ENCODE data around the gene LBX2.

The LBX2 gene

GRCh38 chr2:74457549-74458131 is 41.8 kb downstream of the LBX2 start:
- DNase-seq (ENCODE audit: low read depth, low spot score), result peak; percentile 61

DNA sequence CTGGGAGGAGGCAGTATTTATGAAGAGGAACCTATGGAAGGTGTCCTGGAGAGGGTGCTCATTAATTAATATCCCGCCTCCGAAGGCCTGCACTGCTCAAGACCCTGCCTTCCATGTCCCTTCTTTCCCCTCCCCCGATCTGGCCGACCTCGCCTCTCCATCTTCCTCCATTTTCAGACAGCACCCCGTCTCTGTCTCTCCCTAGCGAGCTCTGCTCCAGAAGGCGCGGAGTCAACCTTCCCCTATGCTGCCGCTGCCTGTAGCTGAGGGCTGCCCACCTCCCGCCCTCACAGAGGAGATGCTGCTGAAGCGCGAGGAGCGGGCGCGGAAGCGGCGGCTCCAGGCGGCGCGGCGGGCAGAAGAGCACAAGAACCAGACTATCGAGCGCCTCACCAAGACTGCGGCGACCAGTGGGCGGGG is 42.3 kb downstream of the LBX2 start:
- no peak for DNase-seq (ENCODE audit: low read depth, low spot score)

- peak; percentile 95 for DNase-seq (ENCODE audit: low read depth, low spot score)
Observed at GRCh38 chr2:74454654-74455511, 44.5 kb downstream of the LBX2 start, which contains the start of gene INO80B. TSS of gene INO80B (plus strand) at chr2:74455087. CDS start at chr2:74455117, 30 bp downstream.

DNA sequence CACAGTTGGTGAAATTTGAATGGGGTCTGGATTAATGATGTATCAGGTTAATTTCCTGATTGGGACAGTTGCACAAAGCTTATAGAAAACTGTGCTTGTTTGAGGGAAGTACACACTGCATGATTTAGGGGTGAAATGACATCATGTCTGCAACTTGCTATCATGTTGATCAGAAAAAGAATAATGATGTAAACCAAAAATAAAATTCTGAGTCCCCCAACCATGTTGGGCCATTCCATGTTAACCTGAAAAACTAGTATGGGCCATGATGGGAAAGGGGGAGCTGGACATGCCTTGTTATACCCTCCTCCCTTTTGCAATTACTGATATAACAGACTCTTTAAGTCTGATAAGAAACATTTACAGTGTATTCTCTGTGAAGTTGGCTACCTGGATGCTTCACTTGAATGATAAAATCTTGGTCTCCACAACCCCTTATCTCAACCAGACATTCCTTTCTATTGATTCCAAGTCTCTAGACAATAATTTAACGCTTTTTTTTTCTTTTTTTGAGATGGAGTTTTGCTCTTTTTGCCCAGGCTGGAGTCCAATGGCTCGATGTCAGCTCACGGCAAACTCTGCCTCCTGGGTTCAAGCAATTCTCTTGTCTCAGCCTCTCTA is 48.7 kb downstream of the LBX2 start:
- DNase-seq (ENCODE audit: low read depth, low spot score), result no peak

DNA sequence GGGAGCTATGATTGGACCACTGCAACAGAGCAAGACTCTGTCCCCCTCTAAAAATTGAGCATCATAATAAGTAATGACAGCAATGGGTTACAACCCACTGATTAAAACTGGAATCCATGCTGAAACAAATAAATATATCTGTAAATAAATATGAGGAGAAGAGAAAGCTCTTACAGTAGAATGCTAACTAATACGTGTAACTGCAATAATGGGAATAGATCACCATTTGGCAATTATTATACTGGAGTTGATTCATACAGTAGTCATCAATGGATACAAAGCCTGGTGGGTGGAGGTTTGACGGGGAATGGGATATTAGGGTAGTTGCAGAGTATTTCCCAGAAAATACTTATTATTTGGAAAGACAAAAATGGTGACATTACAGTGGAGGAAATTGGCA is 50.6 kb downstream of the LBX2 start:
- no peak for DNase-seq (ENCODE audit: low read depth, low spot score)

All from activated CD4-positive, CD25-positive, alpha-beta regulatory T cell treated with anti-CD3 and anti-CD28 coated beads, Interleukin-2, amount 50 U/mL, for 16 hours (primary cell).